Endothelial cell of umbilical vein (primary cell): ENCODE results near the gene RAD51C. TPM values are rescaled to one million over a fixed set of nuclear protein-coding genes. Genes with fewer than 3 reads are reported as not detected.

ENCODE experiments used
- BruUV-seq: library from RNA; stranded (reverse); fragments of 400-500 nt; replicated peaks from 2 replicates; lab custom pipeline; 2021; lab: Mats Ljungman, UMichigan
- CTCF ChIA-PET: fragments of 300-600, 350-600 bp; sonication (Branson Sonifier 250); formaldehyde crosslinking; loops from one replicate; lab custom pipeline; 2021; ENCODE audit warnings: antibody characterized with exemption, inconsistent platforms; lab: Charles Lee
- POLR2A ChIA-PET: fragments of 300-600, 350-600 bp; sonication (Branson Sonifier 250); formaldehyde crosslinking; loops from one replicate; lab custom pipeline; 2021; ENCODE audit warnings: antibody characterized with exemption, inconsistent platforms; lab: Charles Lee
- DNase-seq: peaks from one replicate; pipeline ENCODE4 v3.0.0-alpha.2; 2011; ENCODE audit warnings: low read depth, low spot score
- FAIRE-seq: peaks from 2 replicates; lab custom pipeline; 2011; peaks lifted over from hg19 to GRCh38; lab: Jason Lieb, UNC
- H2AFZ ChIP-seq: 2 replicates; pipeline ENCODE4 v1.6.0; 2012; ENCODE audit warnings: low read depth, low read length, control low read depth, inconsistent platforms
- H3K27ac ChIP-seq: 2 replicates; pipeline ENCODE4 v1.5.1; 2011; ENCODE audit warnings: low read depth, mild to moderate bottlenecking, control low read depth, low read length, moderate library complexity; ENCODE audit not compliant: insufficient read depth
- H3K27me3 ChIP-seq, 2 experiments: 2 replicates each; pipeline versions ENCODE4 v1.6.0 to v1.6.1; 2011; ENCODE audit warnings: low read length in 2 of 2, mixed read lengths in 1 of 2; ENCODE audit not compliant: control insufficient read depth in 2 of 2, insufficient read depth in 2 of 2
- H3K36me3 ChIP-seq, 2 experiments: 2 replicates in 1 of 2; 3 replicates in 1 of 2; pipeline ENCODE4 v1.5.1; 2011; ENCODE audit warnings: low read length in 2 of 2, mild to moderate bottlenecking in 1 of 2, moderate library complexity in 1 of 2; ENCODE audit not compliant: control insufficient read depth in 2 of 2, insufficient read depth in 2 of 2; ENCODE audit errors: extremely low read depth in 1 of 2
- H3K4me1 ChIP-seq: 3 replicates; pipeline ENCODE4 v1.5.1; 2011; ENCODE audit warnings: mild to moderate bottlenecking, low read length; ENCODE audit not compliant: control insufficient read depth, insufficient read depth; ENCODE audit errors: extremely low read depth
- H3K4me2 ChIP-seq: 2 replicates; pipeline ENCODE4 v1.6.1; 2011; ENCODE audit warnings: low read length, control low read depth, mixed read lengths; ENCODE audit not compliant: insufficient read depth
- H3K4me3 ChIP-seq, 3 experiments: fragments of 200-600 bp in 1 of 3; sonication (generic), shearing (Covaris generic) in 1 of 3; replicated peaks in 1 of 3; 2 replicates each; pipeline ENCODE4 v1.5.1; 2011 to 2016; ENCODE audit warnings: control low read depth in 3 of 3, low read length in 3 of 3, mild to moderate bottlenecking in 2 of 3, inconsistent platforms in 1 of 3, low read depth in 1 of 3, moderate library complexity in 1 of 3; ENCODE audit not compliant: insufficient read depth in 1 of 3
- H3K79me2 ChIP-seq: 2 replicates; pipeline ENCODE4 v1.6.0; 2012; ENCODE audit warnings: low read length, inconsistent platforms; ENCODE audit not compliant: control insufficient read depth, insufficient read depth
- H3K9ac ChIP-seq: replicated peaks from 2 replicates; pipeline ENCODE3; 2011; ENCODE audit warnings: low read length, control low read depth; ENCODE audit not compliant: insufficient read depth; ENCODE audit errors: extremely low read depth
- H3K9me1 ChIP-seq: replicated peaks from 3 replicates; pipeline ENCODE4 v1.6.0; 2011; ENCODE audit warnings: mild to moderate bottlenecking, low read length; ENCODE audit not compliant: control insufficient read depth, insufficient read depth; ENCODE audit errors: extremely low read depth
- H3K9me3 ChIP-seq: replicated peaks from 2 replicates; pipeline ENCODE4 v1.5.1; 2012; ENCODE audit warnings: low read length, inconsistent platforms; ENCODE audit not compliant: control insufficient read depth, insufficient read depth
- H4K20me1 ChIP-seq: replicated peaks from 2 replicates; pipeline ENCODE3; 2011; ENCODE audit warnings: mild to moderate bottlenecking, low read length; ENCODE audit not compliant: control insufficient read depth, insufficient read depth; ENCODE audit errors: extremely low read depth
- EZH2 ChIP-seq: IDR thresholded peaks from 2 replicates; pipeline ENCODE4 v1.6.1; 2012; ENCODE audit warnings: borderline replicate concordance, low read depth, mild to moderate bottlenecking, moderate library complexity, low read length, inconsistent platforms; ENCODE audit not compliant: severe bottlenecking
- FOS ChIP-seq: IDR thresholded peaks from 2 replicates; pipeline ENCODE4 v1.6.1; 2011; ENCODE audit warnings: mild to moderate bottlenecking, low read length, moderate library complexity, borderline replicate concordance; ENCODE audit not compliant: insufficient read depth
- GATA2 ChIP-seq: IDR thresholded peaks from 2 replicates; pipeline ENCODE4 v1.7.0; 2011; ENCODE audit warnings: low read depth, mild to moderate bottlenecking, moderate library complexity, mixed read lengths, low read length; ENCODE audit not compliant: insufficient read length, insufficient read depth
- JUN ChIP-seq: IDR thresholded peaks from 2 replicates; pipeline ENCODE4 v1.6.1; 2011; ENCODE audit warnings: borderline replicate concordance, low read depth; ENCODE audit not compliant: insufficient read length, insufficient read depth
- MYC ChIP-seq: IDR thresholded peaks from one replicate; pipeline ENCODE4 v1.6.1; 2011; ENCODE audit warnings: mild to moderate bottlenecking, low read depth, low read length
- POLR2A ChIP-seq: IDR thresholded peaks from 2 replicates; pipeline ENCODE4 v1.6.1; 2012; ENCODE audit warnings: low read depth, mild to moderate bottlenecking, control low read depth, low read length
- POLR2AphosphoS5 ChIP-seq: IDR thresholded peaks from 2 replicates; pipeline ENCODE4 v1.6.1; 2012; ENCODE audit warnings: low read depth, mild to moderate bottlenecking, control low read depth, low read length, moderate library complexity; ENCODE audit not compliant: insufficient read depth
- dilution Hi-C: fragments of 300-500 bp; cut with MboI; formaldehyde crosslinking; loops from one replicate; pipeline ENCODE4 v1.15.0; 2019; ENCODE audit warnings: low sequenced_read_pairs; ENCODE audit not compliant: extremely low pct_ligation_motif_present
- intact Hi-C: fragments of 100-400 bp; cut with micrococcal nuclease; formaldehyde crosslinking; loops from one replicate; pipeline ENCODE4 v1.10.0; 2022
- polyA plus RNA-seq, 4 experiments: library from polyadenylated mRNA; depleted of rRNA in 3 of 4; stranded (reverse) in 3 of 4; unstranded in 1 of 4; fragments of >200 nt; gene quantifications; 2 replicates each; pipeline versions ENCODE4 v1.2.1 to v1.2.3, GENCODE V29; 2011 to 2012; ENCODE audit warnings: missing spikeins in 1 of 4
- total RNA-seq: library from RNA; stranded (reverse); gene quantifications from 2 replicates; pipeline ENCODE4 v1.2.3, GENCODE V29; 2021
- TF ChIP-seq, protein P1 (sequence below), 2 donors: IDR thresholded peaks; 1 replicate in 1 of 2; 2 replicates in 1 of 2; pipeline ENCODE4 v1.5.1; 2011; ENCODE audit warnings: low read length in 2 of 2, mild to moderate bottlenecking in 2 of 2, moderate library complexity in 2 of 2, control low read depth in 1 of 2, inconsistent platforms in 1 of 2, low read depth in 1 of 2; ENCODE audit not compliant: insufficient read depth in 1 of 2; ENCODE audit errors: extremely low read depth in 1 of 2
- TF ChIP-seq, protein P2 (sequence below): IDR thresholded peaks from 2 replicates; pipeline ENCODE4 v1.6.1; 2011; ENCODE audit not compliant: insufficient read depth, insufficient read length

Gene RAD51C
- total and polyA plus RNA-seq, 2 donors (not counting 3 experiments of a cell fraction or from before 2014, with no cell fraction given): 24.8 to 38.9 TPM

DNA sequence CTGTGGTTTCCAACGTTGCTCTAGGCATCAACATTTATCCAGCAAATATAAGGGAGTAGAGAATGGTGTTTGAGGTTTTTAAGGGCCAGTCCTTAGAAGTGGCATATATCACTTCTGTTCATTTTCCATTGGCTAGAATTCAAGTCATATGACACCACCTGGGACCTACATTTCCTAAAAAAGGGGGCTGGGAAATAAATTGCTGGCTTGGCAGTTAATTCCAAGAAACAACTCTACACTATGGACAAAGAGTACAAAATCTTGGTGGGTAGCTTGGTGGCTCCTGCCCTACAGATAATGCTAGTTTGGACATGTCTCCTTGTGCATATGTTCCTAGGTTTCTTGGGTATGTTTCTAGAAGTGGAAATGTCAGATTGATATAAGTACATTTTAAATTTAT lies 70.9 kb downstream of the RAD51C start:
- Histone ChIP-seq H3K79me2 (no peaks in the 10 kb centered on the region), H2AFZ (no peak overlapping the region), H3K27ac (no peak overlapping the region), H3K4me2 (no peak overlapping the region), H3K36me3 (no peaks in the 10 kb centered on the region), H3K4me3 (no peak overlapping the region), H3K9me1 (no peaks in the 10 kb centered on the region), H3K4me1 (no peaks in the 10 kb centered on the region), H3K9ac (no peak overlapping the region), H4K20me1 (no peaks in the 10 kb centered on the region), H3K9me3 (no peaks in the 10 kb centered on the region), H3K27me3 (peaks cover 12 to 22% of the 10 kb centered on the region in 2 experiments)
- TF ChIP-seq, protein P1, sequence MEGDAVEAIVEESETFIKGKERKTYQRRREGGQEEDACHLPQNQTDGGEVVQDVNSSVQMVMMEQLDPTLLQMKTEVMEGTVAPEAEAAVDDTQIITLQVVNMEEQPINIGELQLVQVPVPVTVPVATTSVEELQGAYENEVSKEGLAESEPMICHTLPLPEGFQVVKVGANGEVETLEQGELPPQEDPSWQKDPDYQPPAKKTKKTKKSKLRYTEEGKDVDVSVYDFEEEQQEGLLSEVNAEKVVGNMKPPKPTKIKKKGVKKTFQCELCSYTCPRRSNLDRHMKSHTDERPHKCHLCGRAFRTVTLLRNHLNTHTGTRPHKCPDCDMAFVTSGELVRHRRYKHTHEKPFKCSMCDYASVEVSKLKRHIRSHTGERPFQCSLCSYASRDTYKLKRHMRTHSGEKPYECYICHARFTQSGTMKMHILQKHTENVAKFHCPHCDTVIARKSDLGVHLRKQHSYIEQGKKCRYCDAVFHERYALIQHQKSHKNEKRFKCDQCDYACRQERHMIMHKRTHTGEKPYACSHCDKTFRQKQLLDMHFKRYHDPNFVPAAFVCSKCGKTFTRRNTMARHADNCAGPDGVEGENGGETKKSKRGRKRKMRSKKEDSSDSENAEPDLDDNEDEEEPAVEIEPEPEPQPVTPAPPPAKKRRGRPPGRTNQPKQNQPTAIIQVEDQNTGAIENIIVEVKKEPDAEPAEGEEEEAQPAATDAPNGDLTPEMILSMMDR (IDR thresholded peaks at IDR 0.05; ENCODE audit: extremely low read depth in 1 of 2, insufficient read depth in 1 of 2, low read depth in 1 of 2, low read length in 2 of 2): no peak
- TF ChIP-seq EZH2 (no peak), MYC (no peak), POLR2A (no peak), POLR2AphosphoS5 (no peak), FOS (no peak), JUN (no peak), GATA2 (no peak)
- TF ChIP-seq, protein P2, sequence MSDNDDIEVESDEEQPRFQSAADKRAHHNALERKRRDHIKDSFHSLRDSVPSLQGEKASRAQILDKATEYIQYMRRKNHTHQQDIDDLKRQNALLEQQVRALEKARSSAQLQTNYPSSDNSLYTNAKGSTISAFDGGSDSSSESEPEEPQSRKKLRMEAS: no peak
- dilution Hi-C loops (no loop called here), intact Hi-C loops (no loop called here)
- POLR2A ChIA-PET: no interaction called here
- CTCF ChIA-PET: no interaction called here
- DNase-seq (no peak), FAIRE-seq (no peak)
- no TSS peak for BruUV-seq
